ENCODE measurements around the gene PGK2. TPM values are rescaled to one million over a fixed set of nuclear protein-coding genes. Genes with fewer than 3 reads are reported as not detected.
"Not testable (repeated sequence)": the region's sequence is repeated elsewhere in the genome, so short reads cannot be mapped to it uniquely, and the experiment has no call there.

The PGK2 gene
- total RNA-seq, 1 donor from 2014 or later: not detected

GRCh38 chr6:49813248-49813647 is 26.2 kb upstream of the PGK2 start:
- Mint-ChIP-seq H3K4me3 (no peak overlapping the region), H3K36me3 (ENCODE audit: low read depth) (no peaks in the 10 kb centered on the region), H3K27me3 (ENCODE audit: low read depth) (no peaks in the 10 kb centered on the region), H3K9me3 (peaks cover 5% of the 10 kb centered on the region), H3K27ac (ENCODE audit: unreplicated experiment) (no peak overlapping the region), H3K4me1 (no peaks in the 10 kb centered on the region)
- no peak for DNase-seq (ENCODE audit: low read depth, low spot score)
- no peak for TF ChIP-seq CTCF (conservative IDR thresholded peaks at IDR 0.05)

GRCh38 chr6:49806145-49806544 is 19.1 kb upstream of the PGK2 start:
- Mint-ChIP-seq H3K27me3 (ENCODE audit: low read depth) (no peaks in the 10 kb centered on the region), H3K36me3 (ENCODE audit: low read depth) (peaks cover 3% of the 10 kb centered on the region), H3K4me1 (no peaks in the 10 kb centered on the region), H3K4me3 (no peak overlapping the region), H3K27ac (ENCODE audit: unreplicated experiment) (no peak overlapping the region), H3K9me3 (peaks cover 5% of the 10 kb centered on the region)
- no peak for TF ChIP-seq CTCF (conservative IDR thresholded peaks at IDR 0.05)
- DNase-seq (ENCODE audit: low read depth, low spot score): no peak

GRCh38 chr6:49805246-49805645 is 18.2 kb upstream of the PGK2 start:
- H3K9me3 Mint-ChIP-seq: peaks cover 5% of the 10 kb centered on the region
- no peak overlapping the region for H3K4me3 Mint-ChIP-seq
- no peak overlapping the region for H3K27ac Mint-ChIP-seq (ENCODE audit: unreplicated experiment)
- no peaks in the 10 kb centered on the region for H3K4me1 Mint-ChIP-seq
- TF ChIP-seq CTCF (conservative IDR thresholded peaks at IDR 0.05): no peak
- H3K36me3 Mint-ChIP-seq (ENCODE audit: low read depth): peaks cover 3% of the 10 kb centered on the region
- no peak for DNase-seq (ENCODE audit: low read depth, low spot score)
- no peaks in the 10 kb centered on the region for H3K27me3 Mint-ChIP-seq (ENCODE audit: low read depth)

- TF ChIP-seq CTCF (conservative IDR thresholded peaks at IDR 0.05): no peak
- no peaks in the 10 kb centered on the region for H3K9me3 Mint-ChIP-seq
These were observed 14.4 kb upstream of the PGK2 start for GRCh38 chr6:49801525-49801924.

GRCh38 chr6:49799090-49799489 is 12.0 kb upstream of the PGK2 start:
- H3K36me3 Mint-ChIP-seq (ENCODE audit: low read depth): no peaks in the 10 kb centered on the region
- H3K4me1 Mint-ChIP-seq: no peaks in the 10 kb centered on the region
- no peak for TF ChIP-seq CTCF (conservative IDR thresholded peaks at IDR 0.05)
- no peak overlapping the region for H3K27ac Mint-ChIP-seq (ENCODE audit: unreplicated experiment)
- H3K4me3 Mint-ChIP-seq: no peak overlapping the region
- no peaks in the 10 kb centered on the region for H3K9me3 Mint-ChIP-seq
- peaks cover 2% of the 10 kb centered on the region for H3K27me3 Mint-ChIP-seq (ENCODE audit: low read depth)
- DNase-seq (ENCODE audit: low read depth, low spot score): no peak

More at GRCh38 chr6:49801525-49801924, 14.4 kb upstream of the PGK2 start:
- no peak for DNase-seq (ENCODE audit: low read depth, low spot score)
- Mint-ChIP-seq H3K4me3 (no peak overlapping the region), H3K36me3 (ENCODE audit: low read depth) (no peaks in the 10 kb centered on the region), H3K4me1 (no peaks in the 10 kb centered on the region), H3K27me3 (ENCODE audit: low read depth) (peaks cover 2% of the 10 kb centered on the region), H3K27ac (ENCODE audit: unreplicated experiment) (no peak overlapping the region)

- not testable (repeated sequence) for H3K27me3 Mint-ChIP-seq (ENCODE audit: low read depth); H3K36me3 Mint-ChIP-seq (ENCODE audit: low read depth); H3K27ac Mint-ChIP-seq (ENCODE audit: unreplicated experiment); H3K4me1 Mint-ChIP-seq; H3K9me3 Mint-ChIP-seq; DNase-seq (ENCODE audit: low read depth, low spot score)
- peak overlapping the region; percentile 75 for H3K4me3 Mint-ChIP-seq
These were observed 9.9 kb upstream of the PGK2 start for GRCh38 chr6:49796842-49797455.
